GM21619 (cell line): ENCODE data around the gene SMCO1.
"Not testable (repeated sequence)": the region's sequence is repeated elsewhere in the genome, so short reads cannot be mapped to it uniquely, and the experiment has no call there.

Experiments
- ATAC-seq: cut with Tn5 transposase; IDR thresholded peaks from one replicate; pipeline ENCODE4 v1.9.1; 2021; ENCODE audit not compliant: unreplicated experiment

Gene SMCO1

DNA sequence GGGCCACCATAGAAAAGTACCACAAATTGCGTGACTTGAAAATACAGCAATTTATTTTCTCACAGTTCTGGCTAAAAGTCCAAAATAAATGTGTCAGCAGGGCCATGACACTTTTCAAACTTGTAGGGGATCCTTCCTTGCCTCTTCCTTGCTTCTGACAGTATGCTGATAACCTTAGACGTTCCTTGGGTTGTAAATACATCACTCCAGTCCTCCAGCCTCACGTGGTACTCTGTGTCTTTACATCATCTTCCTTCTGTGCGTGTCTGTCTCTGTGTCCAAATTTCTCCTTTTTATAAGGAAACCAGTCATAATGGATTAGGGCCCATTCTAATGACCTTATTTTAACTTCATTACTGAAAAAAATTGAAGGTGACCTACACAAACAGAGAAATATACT is 19.0 kb downstream of the SMCO1 start:
- no peak for ATAC-seq

DNA sequence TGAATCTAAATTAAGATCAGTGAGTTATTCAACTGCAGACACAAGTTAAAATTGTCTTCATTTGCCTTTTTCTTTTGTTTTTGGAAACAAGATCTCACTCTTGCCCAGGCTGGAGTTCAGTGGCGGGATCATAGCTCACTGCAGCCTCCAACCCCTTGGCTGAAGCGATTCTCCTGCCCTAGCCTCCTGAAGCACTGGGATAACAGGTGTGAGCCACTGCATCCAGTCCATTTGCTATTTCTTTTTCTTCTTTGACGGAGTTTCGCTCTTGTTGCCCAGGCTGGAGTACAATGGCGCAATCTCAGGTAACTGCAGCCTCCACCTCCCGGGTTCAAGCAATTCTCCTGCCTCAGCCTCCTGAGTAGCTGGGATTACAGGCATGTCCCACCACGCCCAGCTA is 21.9 kb downstream of the SMCO1 start:
- no peak for ATAC-seq

DNA sequence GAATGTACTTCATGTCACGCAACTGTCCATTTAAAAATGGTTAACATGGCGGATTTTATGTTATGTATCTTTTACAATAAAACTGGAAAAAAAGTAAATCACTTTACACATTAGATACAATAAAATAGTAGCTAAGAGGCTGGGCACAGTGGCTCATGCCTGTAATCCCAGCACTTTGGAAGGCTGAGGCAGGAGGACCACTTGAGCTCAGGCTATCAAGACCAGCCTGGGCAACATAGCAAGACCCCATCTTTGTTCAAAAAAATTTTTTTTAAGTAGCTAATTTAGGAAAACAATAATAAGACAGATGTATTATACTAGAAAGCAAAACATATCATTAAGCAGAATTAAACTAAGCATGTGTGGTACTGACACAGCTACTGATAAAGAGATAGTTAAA is 23.1 kb downstream of the SMCO1 start:
- ATAC-seq: no peak

DNA sequence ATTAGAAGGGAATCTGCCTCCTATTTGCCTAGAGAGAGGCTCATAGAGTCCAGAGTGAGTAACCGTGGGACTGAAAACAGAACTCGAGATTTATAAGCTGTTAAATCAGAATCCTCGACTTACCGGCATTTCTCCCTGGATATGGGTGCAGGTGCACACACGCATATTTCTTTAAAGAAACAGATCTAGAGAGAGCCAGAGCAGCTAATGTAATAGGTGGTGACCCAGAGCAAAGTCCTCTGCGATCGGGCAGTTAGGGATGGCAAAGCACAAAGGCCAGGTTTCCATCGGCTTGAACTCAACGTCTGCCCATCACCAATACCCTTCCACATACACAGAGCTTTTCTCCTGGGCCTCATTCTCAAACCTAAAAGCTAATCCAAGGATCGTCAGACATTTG is 25.4 kb downstream of the SMCO1 start:
- ATAC-seq: no peak

DNA sequence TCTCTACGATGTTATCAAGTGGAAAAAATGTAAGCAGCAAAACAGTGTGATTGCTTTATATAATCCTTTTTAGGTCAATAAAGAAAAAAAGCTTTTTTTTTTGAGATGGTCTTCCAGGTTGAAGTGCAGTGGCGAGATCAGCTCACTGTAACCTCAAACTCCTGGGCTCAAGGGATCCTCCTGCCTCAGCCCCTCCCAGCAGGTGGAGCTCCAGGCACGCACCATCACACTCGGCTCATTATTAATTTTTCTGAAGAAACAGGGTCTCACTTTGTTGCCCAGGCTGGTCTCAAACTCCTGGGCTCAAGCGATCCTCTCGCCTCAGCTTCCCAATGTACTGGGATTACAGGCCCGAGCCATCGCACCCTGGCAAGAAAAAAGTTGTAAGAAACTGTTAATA is 28.9 kb downstream of the SMCO1 start:
- ATAC-seq: no peak

DNA sequence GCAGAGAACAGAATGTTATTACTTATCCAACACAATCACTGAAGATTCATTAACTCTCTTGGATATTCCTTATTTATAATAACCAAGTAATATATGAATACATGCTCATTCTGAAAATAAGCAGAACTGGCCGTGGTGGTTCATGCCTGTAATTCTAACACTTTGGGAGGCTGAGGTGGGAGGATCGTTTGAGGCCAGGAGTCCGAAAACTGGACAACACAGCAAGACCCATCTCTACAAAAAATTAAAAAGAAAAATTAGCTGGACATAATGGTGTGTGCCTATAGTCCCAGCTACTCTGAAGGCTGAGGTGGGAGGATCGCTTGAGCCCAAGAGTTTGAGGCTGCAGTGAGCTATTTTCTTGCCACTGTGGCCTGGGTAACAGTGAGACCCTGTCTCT is 37.5 kb downstream of the SMCO1 start:
- ATAC-seq: no peak

DNA sequence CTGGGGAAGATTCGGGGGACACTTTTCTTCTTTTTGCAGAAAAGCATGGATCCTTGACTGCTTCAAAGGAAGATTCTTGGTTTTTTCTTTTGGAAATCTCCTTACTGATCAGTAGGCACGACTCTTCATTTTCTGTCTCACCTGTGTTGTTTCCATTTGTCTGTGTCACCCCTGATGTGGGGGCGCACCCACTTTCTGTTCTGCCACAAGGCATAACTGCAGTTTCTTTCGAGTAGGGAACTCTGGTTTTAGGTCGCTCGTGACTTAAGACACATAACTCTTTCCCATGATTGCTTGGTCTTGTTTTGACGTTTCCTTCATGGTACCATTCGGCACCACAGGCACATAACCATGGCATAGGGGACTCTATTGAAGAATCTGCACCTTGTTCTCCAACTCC is 42.9 kb downstream of the SMCO1 start:
- ATAC-seq: no peak

DNA sequence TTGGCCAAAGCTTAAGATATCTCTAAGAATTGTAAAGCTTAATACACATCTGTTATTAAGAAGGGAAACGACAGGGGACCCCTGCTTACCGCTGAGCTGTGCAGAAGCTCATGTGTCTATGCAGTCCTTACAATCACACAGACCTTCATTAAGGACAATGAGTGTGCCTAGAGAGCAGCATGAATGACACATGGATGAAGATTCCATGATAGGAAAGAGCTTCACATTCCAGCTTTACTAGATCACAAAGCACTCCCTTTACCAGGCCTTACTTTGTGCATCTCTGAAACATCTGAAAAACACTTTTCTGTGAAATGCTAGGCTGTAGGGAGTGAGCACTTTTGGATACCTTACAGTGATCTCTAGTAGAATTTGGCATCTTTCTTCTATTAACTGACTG is 43.6 kb downstream of the SMCO1 start:
- no peak for ATAC-seq

DNA sequence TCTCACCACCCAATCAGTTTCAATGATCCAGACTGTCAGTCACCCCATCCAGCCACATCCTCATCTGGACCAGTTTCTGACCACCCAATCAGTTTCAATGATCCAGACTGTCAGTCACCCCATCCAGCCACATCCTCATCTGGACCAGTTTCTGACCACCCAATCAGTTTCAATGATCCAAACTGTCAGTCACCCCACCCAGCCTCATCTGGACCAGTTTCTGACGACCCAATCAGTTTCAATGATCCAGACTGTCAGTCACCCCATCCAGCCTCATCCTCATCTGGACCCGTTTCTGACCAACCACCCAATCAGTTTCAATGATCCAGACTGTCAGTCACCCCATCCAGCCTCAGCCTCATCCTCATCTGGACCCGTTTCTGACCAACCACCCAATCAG is 45.0 kb downstream of the SMCO1 start:
- ATAC-seq: not testable (repeated sequence)

DNA sequence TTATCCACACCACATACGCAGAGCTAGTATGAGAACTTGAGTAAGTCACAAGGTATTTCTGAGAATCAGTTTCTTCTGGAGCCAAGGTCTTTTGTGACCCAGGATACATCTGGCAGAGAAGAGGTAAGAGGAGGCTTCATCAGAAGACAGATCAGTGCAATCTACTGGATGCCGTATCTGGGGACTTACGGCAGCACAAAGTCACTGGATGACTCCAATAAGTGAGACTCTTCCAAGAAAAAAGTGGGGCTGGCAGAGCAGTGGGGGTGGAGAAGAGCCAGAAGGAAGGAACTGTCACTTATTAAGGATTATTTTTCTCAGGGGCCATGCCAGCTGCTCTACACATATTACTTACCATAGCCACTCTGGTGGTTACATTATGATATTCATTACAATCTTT is 51.3 kb downstream of the SMCO1 start:
- no peak for ATAC-seq

DNA sequence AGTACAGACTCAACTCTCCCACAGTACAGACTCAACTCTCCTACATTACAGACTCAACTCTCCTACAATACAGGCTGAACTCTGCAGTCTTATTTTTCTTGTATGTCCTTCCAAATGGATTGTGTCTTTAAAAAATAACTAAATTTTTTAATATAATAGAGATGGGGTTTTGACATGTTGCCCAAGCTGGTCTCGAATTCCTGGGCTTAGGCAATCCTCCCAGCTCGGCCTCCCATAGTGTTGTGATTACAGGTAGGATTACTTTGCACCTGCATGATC is 51.7 kb downstream of the SMCO1 start:
- ATAC-seq: no peak

DNA sequence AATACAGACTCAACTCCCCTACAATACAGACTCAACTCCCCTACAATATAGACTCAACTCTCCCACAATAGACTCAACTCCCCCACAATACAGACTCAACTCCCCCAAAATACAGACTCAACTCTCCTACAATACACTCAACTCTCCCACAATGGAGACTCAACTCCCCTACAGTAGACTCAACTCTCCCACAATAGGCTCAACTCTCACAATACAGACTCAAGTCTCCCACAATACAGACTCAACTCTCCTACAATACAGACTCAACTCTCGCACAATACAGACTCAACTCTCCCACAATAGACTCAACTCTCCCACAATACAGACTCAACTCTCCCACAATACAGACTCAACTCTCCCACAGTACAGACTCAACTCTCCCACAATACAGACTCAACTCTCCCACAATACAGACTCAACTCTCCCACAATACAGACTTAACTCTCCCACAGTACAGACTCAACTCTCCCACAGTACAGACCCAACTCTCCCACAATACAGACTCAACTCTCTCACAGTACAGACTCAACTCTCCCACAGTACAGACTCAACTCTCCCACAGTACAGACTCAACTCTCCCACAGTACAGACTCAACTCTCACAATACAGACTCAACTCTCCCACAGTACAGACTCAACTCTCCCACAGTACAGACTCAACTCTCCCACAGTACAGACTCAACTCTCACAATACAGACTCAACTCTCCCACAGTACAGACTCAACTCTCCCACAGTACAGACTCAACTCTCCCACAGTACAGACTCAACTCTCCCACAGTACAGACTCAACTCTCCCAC is 52.3 kb downstream of the SMCO1 start:
- ATAC-seq: not testable (repeated sequence)

DNA sequence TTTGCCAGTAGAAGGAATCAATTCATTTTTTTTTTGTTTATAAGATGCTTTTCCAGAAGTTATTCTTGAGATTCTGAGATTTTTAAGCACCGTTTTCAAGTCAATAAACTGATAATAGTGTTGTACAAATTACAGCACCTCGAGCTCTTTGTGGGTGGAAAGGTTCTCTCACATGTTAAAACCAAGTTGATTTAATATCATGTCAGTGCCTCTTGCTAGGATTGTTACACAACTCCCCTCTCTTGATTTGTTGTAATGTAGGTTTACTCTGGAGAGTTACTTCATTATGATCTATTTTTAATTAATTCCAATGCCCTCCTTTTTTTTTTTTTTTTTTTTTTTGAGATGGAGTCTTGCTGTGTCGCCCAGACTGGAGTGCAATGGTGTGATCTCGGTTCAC is 57.1 kb downstream of the SMCO1 start:
- ATAC-seq: no peak

DNA sequence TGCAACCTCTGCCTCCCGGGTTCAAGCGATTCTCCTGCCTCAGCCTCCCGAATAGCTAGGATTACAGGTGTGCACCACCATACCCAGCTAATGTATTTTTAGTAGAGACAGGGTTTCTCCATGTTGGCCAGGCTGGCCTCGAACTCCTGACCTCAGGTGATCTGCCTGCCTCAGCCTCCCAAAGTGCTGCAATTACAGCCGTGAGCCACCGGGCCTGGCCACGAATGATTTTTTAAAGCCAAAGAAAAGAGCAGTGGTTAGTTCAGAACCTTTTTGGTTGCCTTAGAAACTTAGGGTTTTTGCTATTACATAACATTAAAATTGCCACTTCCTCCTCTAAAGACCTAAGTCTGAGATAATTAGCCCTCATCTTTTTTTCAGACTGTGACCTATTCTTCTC is 57.7 kb downstream of the SMCO1 start:
- ATAC-seq: not testable (repeated sequence)
